Body of pancreas (tissue), 4 donors: Measurements from ENCODE around the gene HPF1. TPM values are rescaled to one million over a fixed set of nuclear protein-coding genes. Genes with fewer than 3 reads are reported as not detected.

Experiments
- ATAC-seq: fragments of 150-250 bp; one replicate; pipeline ENCODE4 v1.9.1; 2016
- DNase-seq, 4 donors: peaks; one replicate each; pipeline ENCODE4 v3.0.0-alpha.2; 2019
- H3K27ac ChIP-seq, 4 donors: fragments of 200-600 bp; sonication (generic); 1 replicate in 3 of 4; 2 replicates in 1 of 4; pipeline versions ENCODE4 v1.5.1 to v1.6.1; 2016 to 2019; ENCODE audit warnings: mild to moderate bottlenecking in 1 of 4, mixed read lengths in 1 of 4, moderate library complexity in 1 of 4
- H3K27me3 ChIP-seq, 2 donors: fragments of 200-600 bp; sonication (generic); one replicate each; pipeline ENCODE4 v1.6.0; 2016; ENCODE audit warnings: mild to moderate bottlenecking in 1 of 2
- H3K36me3 ChIP-seq, 2 donors: fragments of 200-600 bp; sonication (generic); replicated peaks in 1 of 2; 2 replicates each; pipeline ENCODE4 v1.5.1; 2016; ENCODE audit warnings: low read depth in 2 of 2; ENCODE audit not compliant: insufficient read depth in 1 of 2
- H3K4me1 ChIP-seq: fragments of 200-600 bp; sonication (generic); one replicate; pipeline ENCODE4 v1.6.0; 2016
- H3K4me3 ChIP-seq, 2 donors: fragments of 200-600 bp; sonication (generic); 1 replicate in 1 of 2; 2 replicates in 1 of 2; pipeline ENCODE4 v1.5.1; 2016 to 2019
- H3K9me3 ChIP-seq, 3 donors: fragments of 200-600 bp; sonication (generic); 1 replicate in 2 of 3; 2 replicates in 1 of 3; pipeline ENCODE4 v1.5.1; 2016
- POLR2A ChIP-seq, 3 donors: fragments of 450-650 bp; IDR thresholded peaks; one replicate each; pipeline ENCODE4 v1.6.1; 2016; ENCODE audit warnings: antibody characterized with exemption in 3 of 3, mild to moderate bottlenecking in 2 of 3
- WGBS, 2 donors: methylation state at CpG; one replicate each; pipeline ENCODE4 v1.1.5; 2017; 5-methylcytosine and 5-hydroxymethylcytosine counted together
- intact Hi-C: fragments of 100-400 bp; cut with DNase I; formaldehyde crosslinking; loops from one replicate; pipeline ENCODE4 v1.15.1; 2023
- total RNA-seq, 2 donors: library from RNA; depleted of rRNA; stranded (reverse); fragments of >200 nt; gene quantifications; one replicate each; pipeline ENCODE4 v1.1.0, GENCODE V29; 2016
- TF ChIP-seq, protein P1 (sequence below), 7 experiments: fragments of 450-650 bp in 4 of 7; fragments of 200-600 bp in 3 of 7; sonication (generic) in 3 of 7; IDR thresholded peaks; one replicate each; pipeline ENCODE4 v1.5.1; 2016 to 2019; ENCODE audit warnings: antibody characterized with exemption in 7 of 7

Gene HPF1
- total RNA-seq, 2 donors from 2014 or later: 8.6 to 10.9 TPM

DNA sequence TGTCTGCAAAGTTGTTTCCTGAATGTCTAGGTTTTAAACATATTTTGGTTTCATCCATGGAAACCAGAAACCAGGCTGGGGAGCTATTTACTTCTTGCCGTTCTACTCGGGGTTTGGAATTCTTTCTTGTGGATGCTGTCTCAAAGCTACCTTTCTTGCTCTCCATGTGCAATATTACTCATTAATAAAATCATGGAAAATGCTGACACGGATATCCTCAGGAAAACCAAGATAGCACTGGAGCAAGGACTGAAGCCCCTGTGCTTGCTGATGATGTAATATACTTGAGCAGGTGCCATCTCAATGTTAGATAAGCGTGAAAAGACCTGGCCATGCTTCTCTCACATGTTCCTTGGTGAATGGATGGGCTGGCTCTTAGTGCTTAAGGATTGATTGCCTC lies 41.5 kb upstream of the HPF1 start:
- ATAC-seq: no peak
- H3K4me3 ChIP-seq: no peak overlapping the region
- H3K27ac ChIP-seq: no peak overlapping the region
- intact Hi-C loops: no loop called here
- H3K27me3 ChIP-seq: no peaks in the 10 kb centered on the region
- no peaks in the 10 kb centered on the region for H3K9me3 ChIP-seq
- no peaks in the 10 kb centered on the region for H3K4me1 ChIP-seq
- H3K36me3 ChIP-seq: no peaks in the 10 kb centered on the region
- 70 to 71% methylated on average over 4 of the region's 4 CpGs for WGBS, 2 donors
- no peak for DNase-seq
- TF ChIP-seq, protein P1, sequence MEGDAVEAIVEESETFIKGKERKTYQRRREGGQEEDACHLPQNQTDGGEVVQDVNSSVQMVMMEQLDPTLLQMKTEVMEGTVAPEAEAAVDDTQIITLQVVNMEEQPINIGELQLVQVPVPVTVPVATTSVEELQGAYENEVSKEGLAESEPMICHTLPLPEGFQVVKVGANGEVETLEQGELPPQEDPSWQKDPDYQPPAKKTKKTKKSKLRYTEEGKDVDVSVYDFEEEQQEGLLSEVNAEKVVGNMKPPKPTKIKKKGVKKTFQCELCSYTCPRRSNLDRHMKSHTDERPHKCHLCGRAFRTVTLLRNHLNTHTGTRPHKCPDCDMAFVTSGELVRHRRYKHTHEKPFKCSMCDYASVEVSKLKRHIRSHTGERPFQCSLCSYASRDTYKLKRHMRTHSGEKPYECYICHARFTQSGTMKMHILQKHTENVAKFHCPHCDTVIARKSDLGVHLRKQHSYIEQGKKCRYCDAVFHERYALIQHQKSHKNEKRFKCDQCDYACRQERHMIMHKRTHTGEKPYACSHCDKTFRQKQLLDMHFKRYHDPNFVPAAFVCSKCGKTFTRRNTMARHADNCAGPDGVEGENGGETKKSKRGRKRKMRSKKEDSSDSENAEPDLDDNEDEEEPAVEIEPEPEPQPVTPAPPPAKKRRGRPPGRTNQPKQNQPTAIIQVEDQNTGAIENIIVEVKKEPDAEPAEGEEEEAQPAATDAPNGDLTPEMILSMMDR (IDR thresholded peaks at IDR 0.05): no peak
- TF ChIP-seq POLR2A (IDR thresholded peaks at IDR 0.05): no peak

DNA sequence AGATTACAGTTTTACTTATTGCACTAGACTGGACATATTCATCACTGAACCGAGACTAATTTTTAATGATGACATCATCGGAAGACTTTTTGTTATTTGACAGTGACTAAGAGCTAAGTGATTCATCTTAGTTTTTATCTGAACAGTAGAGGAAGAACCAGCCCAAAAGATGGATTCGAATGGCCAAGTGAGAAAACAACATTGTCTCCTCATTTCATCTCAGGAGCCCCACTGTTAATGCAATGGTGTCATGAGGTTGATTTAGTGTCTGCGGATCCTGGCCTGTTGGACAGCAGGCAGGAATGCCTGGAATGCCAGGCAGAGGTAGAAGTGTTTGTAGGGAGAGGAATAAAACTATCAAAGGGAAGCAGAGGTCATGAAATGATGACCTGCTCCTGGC lies 37.8 kb upstream of the HPF1 start:
- TF ChIP-seq, protein P1 (IDR thresholded peaks at IDR 0.05): no peak
- no peak for TF ChIP-seq POLR2A (IDR thresholded peaks at IDR 0.05)
- no peaks in the 10 kb centered on the region for H3K27me3 ChIP-seq
- no peaks in the 10 kb centered on the region for H3K9me3 ChIP-seq
- no peak overlapping the region for H3K27ac ChIP-seq
- 42 to 48% methylated on average over 4 of the region's 4 CpGs for WGBS, 2 donors
- intact Hi-C loops: no loop called here
- ATAC-seq (no peak), DNase-seq (no peak)
- H3K4me1 ChIP-seq: peaks cover 8% of the 10 kb centered on the region
- H3K4me3 ChIP-seq: no peak overlapping the region
- H3K36me3 ChIP-seq: no peaks in the 10 kb centered on the region

DNA sequence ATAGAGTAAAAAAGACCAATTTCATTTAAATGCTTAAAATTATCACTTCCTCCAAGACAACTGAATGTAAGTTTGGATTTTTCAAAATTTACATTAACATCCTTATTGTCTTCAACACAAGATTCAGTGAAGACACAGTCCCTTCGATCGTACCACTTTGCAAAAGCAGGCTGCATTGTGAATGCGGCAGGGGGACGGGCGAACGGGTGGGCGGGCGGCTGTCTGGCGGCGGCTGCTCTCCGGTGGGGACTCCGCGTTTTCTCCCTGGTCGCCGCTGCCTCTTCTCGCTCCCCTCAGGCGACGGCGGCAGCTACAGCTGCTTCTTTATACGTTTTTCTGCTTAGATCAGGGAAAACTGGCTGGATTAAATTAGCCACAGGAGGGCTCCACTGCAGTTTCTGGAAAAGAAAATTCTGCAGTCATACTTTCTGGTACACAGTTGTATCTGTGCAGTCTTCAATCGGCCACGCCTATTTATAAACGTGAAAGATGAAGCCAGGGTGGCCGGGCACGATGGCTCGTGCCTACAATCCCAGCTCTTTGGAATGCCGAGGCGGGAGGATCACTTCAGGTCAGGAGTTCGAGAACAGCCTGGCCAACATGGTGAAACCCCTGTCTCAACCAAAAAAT lies 33.9 kb upstream of the HPF1 start:
- H3K27me3 ChIP-seq: no peaks in the 10 kb centered on the region
- 5 to 6% methylated on average over 26 to 29 of the region's 29 CpGs for WGBS, 2 donors
- peak; percentile 81 for ATAC-seq

DNA sequence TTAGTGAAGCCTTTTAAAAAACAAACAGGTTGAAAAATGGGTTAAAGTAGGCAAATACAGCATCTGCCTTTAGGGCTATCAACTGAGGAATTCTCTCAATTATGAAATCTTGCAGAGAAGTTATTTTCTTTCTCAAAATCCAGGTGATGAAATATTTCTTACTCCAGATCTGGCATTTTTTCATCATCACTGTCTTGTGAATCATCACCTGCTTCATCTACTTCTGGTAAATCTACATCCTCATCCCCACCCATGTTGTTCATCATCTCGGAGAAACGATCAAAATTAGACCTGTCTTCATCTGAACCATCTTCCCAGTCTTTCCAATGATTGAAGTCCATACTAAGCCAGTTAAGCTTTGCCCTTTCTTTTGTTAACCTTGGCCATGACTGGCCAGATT lies 33.3 kb upstream of the HPF1 start:
- DNase-seq (no peak), ATAC-seq (no peak)
- H3K36me3 ChIP-seq: no peaks in the 10 kb centered on the region
- H3K4me1 ChIP-seq: peaks cover 8% of the 10 kb centered on the region
- no peaks in the 10 kb centered on the region for H3K27me3 ChIP-seq
- H3K27ac ChIP-seq: no peak overlapping the region
- WGBS, 2 donors: 19 to 34% methylated on average over 2 of the region's 2 CpGs
- intact Hi-C loops: no loop called here
- TF ChIP-seq, protein P1 (IDR thresholded peaks at IDR 0.05): no peak
- TF ChIP-seq POLR2A (IDR thresholded peaks at IDR 0.05): no peak
- peak overlapping the region in 1 of 2 donors; percentile 11 for H3K4me3 ChIP-seq
- no peaks in the 10 kb centered on the region for H3K9me3 ChIP-seq

More for the DNA sequence above, 33.9 kb upstream of the HPF1 start:
- intact Hi-C loops: no loop called here
- Histone ChIP-seq H3K27ac (no peak overlapping the region), H3K4me3 (peak overlapping the region in 1 of 2 donors; percentile 11), H3K9me3 (no peaks in the 10 kb centered on the region), H3K4me1 (peaks cover 8% of the 10 kb centered on the region), H3K36me3 (no peaks in the 10 kb centered on the region)
- TF ChIP-seq POLR2A (IDR thresholded peaks at IDR 0.05): no peak
- TF ChIP-seq, protein P1 (IDR thresholded peaks at IDR 0.05): peak in 6 of 7 experiments; percentile 49 to 64 (median 52)
- DNase-seq: peak; percentile 32 to 55 (median 50)
